Kidney (tissue), 14 donors: ENCODE data around the gene SRD5A1. TPM values are rescaled to one million over a fixed set of nuclear protein-coding genes. Genes with fewer than 3 reads are reported as not detected.

Experiments
- DNase-seq, 5 donors: peaks; one replicate each; pipeline ENCODE4 v3.0.0-alpha.2; 2013 to 2020
- FAIRE-seq: peaks from 2 replicates; lab custom pipeline; 2012; peaks lifted over from hg19 to GRCh38; lab: Jason Lieb, UNC
- H3K27ac ChIP-seq, 2 donors: one replicate each; pipeline ENCODE4 v1.7.0; 2013; ENCODE audit warnings: low read depth in 2 of 2, low read length in 2 of 2, inconsistent platforms in 1 of 2
- H3K27me3 ChIP-seq: one replicate; pipeline ENCODE4 v1.7.1; 2013; ENCODE audit warnings: low read length, inconsistent platforms; ENCODE audit not compliant: control insufficient read depth, insufficient read depth
- H3K36me3 ChIP-seq, 3 donors: one replicate each; pipeline versions ENCODE4 v1.7.0 to v1.7.1; 2013; ENCODE audit warnings: low read length in 3 of 3, control low read depth in 1 of 3, inconsistent platforms in 1 of 3; ENCODE audit not compliant: insufficient read depth in 3 of 3, control insufficient read depth in 2 of 3
- H3K4me1 ChIP-seq, 3 donors: one replicate each; pipeline versions ENCODE4 v1.7.0 to v1.7.1; 2013; ENCODE audit warnings: low read length in 3 of 3, inconsistent platforms in 1 of 3, low read depth in 1 of 3; ENCODE audit not compliant: control insufficient read depth in 2 of 3, insufficient read depth in 2 of 3
- H3K4me3 ChIP-seq, 3 donors: one replicate each; pipeline versions ENCODE4 v1.7.0 to v1.8.1; 2013; ENCODE audit warnings: low read length in 3 of 3, control low read depth in 1 of 3, inconsistent platforms in 1 of 3
- H3K9ac ChIP-seq, 3 donors: one replicate each; pipeline versions ENCODE4 v1.7.0 to v1.7.1; 2013; ENCODE audit warnings: low read length in 3 of 3, control low read depth in 1 of 3, inconsistent platforms in 1 of 3
- H3K9me3 ChIP-seq, 3 donors: one replicate each; pipeline versions ENCODE4 v1.7.0 to v1.7.1; 2013; ENCODE audit warnings: low read length in 3 of 3, control low read depth in 1 of 3, inconsistent platforms in 1 of 3; ENCODE audit not compliant: control insufficient read depth in 2 of 3, insufficient read depth in 1 of 3
- intact Hi-C: fragments of 100-400 bp; cut with DNase I; formaldehyde crosslinking; loops from one replicate; pipeline ENCODE4 v1.11.1; 2022
- polyA plus RNA-seq: library from polyadenylated mRNA; stranded (reverse); fragments of 350-450 nt; fragmentation: Illumina TruSeq; extraction: RNeasy Lipid Tissue Mini Kit (QIAGEN cat#74804); gene quantifications from one replicate; pipeline ENCODE4 v1.2.3, GENCODE V29; 2014; ENCODE audit warnings: low read depth, low replicate concordance; ENCODE audit not compliant: insufficient read depth
- total RNA-seq: library from RNA; stranded (reverse); fragmentation: NEBNext Ultra II Directional; extraction: Animal tissue kit (Norgen Biotek cat#: 25700); gene quantifications from one replicate; pipeline ENCODE4 v1.2.1, GENCODE V29; 2021
- TF ChIP-seq, protein P1 (sequence below): IDR thresholded peaks from 3 replicates; pipeline ENCODE4 v1.5.1; 2012; ENCODE audit warnings: mild to moderate bottlenecking, moderate library complexity, borderline replicate concordance; ENCODE audit not compliant: insufficient read depth; ENCODE audit errors: extremely low read depth
- donor health status: control.
- donor health status: control.
- donor health status: control.
- donor health status: control.
- donor health status: control.
- donor health status: DM: yes; HTN: yes; CAD: no.
- donor health status: Normal renal cell carcinoma (clear cell type).

Gene SRD5A1
- total and polyA plus RNA-seq, 2 donors from 2014 or later = 6.5 to 13.1 TPM

DNA sequence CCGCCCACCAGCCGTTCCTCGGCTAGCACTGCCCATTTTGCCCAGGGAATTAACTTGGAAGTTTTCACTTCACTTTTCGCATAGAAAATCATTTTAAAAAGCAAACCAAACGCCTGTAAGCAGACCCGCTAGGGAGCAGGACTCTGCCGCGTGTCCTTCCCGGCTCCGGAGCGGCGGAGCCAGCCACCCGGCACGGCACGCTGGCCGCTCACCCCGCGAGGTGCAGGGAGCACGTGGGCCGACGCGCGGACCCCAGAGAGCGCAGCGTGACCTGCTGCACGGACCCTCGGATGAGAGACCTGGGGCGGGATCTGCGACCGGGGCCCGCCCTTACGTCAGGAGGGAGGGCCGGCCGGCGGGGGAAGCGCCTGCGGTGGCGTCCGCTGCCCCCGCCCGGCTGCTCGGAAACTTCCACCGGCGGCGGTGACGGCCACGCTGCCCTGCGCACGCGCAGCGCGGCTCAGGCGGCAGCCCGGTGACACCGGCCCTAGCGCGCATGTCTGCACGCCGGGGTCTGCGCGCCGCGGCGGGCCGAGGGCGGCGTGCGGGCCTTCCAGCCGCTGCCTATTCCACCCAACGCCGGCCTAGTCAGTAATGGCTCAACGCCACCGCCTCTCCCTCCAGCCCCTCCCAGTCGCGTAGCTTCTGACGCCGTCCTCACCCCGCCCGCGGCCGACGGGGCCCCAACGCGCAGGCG, 79.5 kb downstream of the SRD5A1 start:
- Histone ChIP-seq H3K27me3 (no peaks in the 10 kb centered on the region), H3K9me3 (no peaks in the 10 kb centered on the region), H3K4me1 (peaks cover 0 to 27% (median 12%) of the 10 kb centered on the region in 3 donors), H3K27ac (peak overlapping the region; percentile 95 to 97), H3K9ac (peak overlapping the region; percentile 14 to 81 (median 81)), H3K36me3 (peaks cover 0 to 2% (median 0%) of the 10 kb centered on the region in 3 donors), H3K4me3 (peak overlapping the region; percentile 52 to 86 (median 62))
- FAIRE-seq (no peak), DNase-seq (peak; percentile 98 to 99 (median 99))
- TF ChIP-seq, protein P1, sequence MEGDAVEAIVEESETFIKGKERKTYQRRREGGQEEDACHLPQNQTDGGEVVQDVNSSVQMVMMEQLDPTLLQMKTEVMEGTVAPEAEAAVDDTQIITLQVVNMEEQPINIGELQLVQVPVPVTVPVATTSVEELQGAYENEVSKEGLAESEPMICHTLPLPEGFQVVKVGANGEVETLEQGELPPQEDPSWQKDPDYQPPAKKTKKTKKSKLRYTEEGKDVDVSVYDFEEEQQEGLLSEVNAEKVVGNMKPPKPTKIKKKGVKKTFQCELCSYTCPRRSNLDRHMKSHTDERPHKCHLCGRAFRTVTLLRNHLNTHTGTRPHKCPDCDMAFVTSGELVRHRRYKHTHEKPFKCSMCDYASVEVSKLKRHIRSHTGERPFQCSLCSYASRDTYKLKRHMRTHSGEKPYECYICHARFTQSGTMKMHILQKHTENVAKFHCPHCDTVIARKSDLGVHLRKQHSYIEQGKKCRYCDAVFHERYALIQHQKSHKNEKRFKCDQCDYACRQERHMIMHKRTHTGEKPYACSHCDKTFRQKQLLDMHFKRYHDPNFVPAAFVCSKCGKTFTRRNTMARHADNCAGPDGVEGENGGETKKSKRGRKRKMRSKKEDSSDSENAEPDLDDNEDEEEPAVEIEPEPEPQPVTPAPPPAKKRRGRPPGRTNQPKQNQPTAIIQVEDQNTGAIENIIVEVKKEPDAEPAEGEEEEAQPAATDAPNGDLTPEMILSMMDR = no peak
- intact Hi-C loops = no loop called here

DNA sequence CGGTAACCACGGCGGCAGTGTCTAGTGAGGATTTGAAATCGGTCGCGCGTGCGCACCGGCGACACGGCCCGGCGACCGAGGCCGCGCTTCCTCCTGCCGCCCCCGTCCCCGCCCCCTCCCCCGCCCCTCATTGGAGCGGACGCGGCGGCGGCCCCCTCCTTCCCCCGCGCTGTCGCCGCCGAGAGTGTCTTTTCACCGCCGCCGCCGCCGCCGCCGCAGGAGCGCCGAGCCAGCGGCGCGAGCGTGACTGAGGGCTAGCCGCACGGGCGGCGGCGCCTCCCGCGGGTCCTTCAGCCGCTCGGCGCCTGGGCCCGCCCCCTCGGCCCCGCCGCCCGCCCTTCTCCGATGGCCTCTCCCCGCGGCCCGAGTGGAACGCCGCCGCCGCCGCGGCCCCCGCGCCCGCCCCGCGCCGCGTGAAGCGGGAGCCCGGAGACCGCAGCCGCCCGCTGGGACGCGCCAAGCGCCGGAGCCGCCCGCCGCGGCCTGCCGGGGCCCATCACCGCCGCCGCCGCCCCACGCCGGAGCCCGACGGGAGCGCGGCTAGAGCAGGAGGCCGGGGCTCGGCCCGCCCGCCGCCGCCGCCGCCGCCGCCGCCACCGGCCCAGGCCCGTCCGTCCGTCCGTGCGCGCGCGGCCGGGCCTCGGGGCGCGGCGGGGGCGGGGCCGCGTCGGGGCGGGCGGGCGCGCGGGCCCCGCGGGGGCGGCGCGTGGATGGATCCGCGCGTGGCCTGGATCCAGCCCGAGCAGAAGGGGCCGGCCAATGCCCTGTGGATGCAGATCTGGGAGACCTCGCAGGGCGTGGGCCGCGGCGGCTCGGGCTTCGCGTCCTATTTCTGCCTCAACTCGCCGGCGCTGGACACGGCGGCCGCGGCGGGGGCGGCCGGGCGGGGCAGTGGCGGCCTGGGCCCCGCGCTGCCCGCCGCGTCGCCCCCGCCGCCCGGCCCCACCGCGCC, 80.3 kb downstream of the SRD5A1 start, which contains the start of gene TENT4A:
Gene TENT4A (plus strand): TSS at position 159 of the 952 bp plus-strand sequence. CDS start 552 bp downstream, at position 711.
- DNase-seq (peak in 2 of 5 donors; percentile 30 to 89), FAIRE-seq (no peak)
- H3K27ac ChIP-seq = peak within 1 kb of the TSS; percentile 95 to 97
- no peaks in the 10 kb centered on the region for H3K27me3 ChIP-seq
- peak within 1 kb of the TSS; percentile 52 to 86 (median 62) for H3K4me3 ChIP-seq
- H3K36me3 ChIP-seq = peaks cover 0 to 2% (median 0%) of the 10 kb centered on the region in 3 donors
- peaks cover 0 to 32% (median 12%) of the 10 kb centered on the region in 3 donors for H3K4me1 ChIP-seq
- peak within 1 kb of the TSS; percentile 14 to 81 (median 81) for H3K9ac ChIP-seq
- TF ChIP-seq, protein P1 = no peak
- no peaks in the 10 kb centered on the region for H3K9me3 ChIP-seq
- intact Hi-C loops = no loop called here

DNA sequence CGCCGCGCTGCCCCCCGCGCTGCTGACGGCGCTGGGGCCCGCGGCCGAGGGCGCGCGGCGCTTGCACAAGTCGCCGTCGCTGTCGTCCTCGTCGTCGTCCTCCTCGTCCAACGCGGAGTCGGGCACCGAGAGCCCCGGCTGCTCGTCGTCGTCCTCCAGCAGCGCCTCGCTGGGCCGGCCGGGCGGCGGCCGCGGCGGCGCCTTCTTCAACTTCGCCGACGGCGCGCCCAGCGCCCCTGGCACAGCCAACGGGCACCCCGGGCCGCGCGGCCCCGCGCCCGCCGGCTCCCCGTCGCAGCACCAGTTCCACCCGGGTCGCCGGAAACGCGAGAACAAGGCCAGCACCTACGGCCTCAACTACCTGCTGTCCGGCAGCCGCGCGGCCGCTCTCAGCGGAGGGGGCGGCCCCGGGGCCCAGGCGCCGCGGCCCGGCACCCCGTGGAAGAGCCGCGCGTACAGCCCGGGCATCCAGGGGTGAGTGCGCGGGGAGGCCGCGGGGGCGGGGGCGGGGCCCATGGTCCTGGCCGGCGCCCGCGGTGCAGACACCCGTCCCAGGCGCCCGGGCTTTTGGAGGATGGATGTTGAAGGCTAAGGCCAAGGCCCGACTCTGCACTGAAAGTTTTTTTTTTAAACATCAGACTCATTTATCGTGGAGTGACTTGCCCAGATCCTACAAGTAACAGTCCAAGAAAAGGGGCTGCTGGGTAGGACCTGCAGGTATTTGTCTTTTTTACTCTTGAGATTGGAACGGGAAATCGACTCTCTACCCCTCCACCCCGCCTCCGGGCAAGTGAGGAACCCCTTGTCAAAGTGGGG, 81.2 kb downstream of the SRD5A1 start:
- peak overlapping the region in 1 of 2 donors; percentile 32 for H3K27ac ChIP-seq
- peaks cover 0 to 2% (median 0%) of the 10 kb centered on the region in 3 donors for H3K36me3 ChIP-seq
- H3K4me3 ChIP-seq = peak overlapping the region; percentile 47 to 78 (median 76)
- H3K27me3 ChIP-seq = no peaks in the 10 kb centered on the region
- TF ChIP-seq, protein P1 = no peak
- DNase-seq (peak in 4 of 5 donors; percentile 14 to 84 (median 48)), FAIRE-seq (no peak)
- no peaks in the 10 kb centered on the region for H3K9me3 ChIP-seq
- peak overlapping the region; percentile 17 to 73 (median 40) for H3K9ac ChIP-seq
- H3K4me1 ChIP-seq = peaks cover 0 to 34% (median 12%) of the 10 kb centered on the region in 3 donors
- intact Hi-C loops = no loop called here
